HuH-7.5 (cell line): ENCODE results near the gene COX20.

ENCODE experiments used
- DNase-seq: peaks from one replicate; pipeline ENCODE4 v3.0.0; 2011; ENCODE audit warnings: low spot score

The COX20 gene

GRCh38 chr1:244851546-244852231, 16.2 kb downstream of the COX20 start:
- DNase-seq = no peak

DNA sequence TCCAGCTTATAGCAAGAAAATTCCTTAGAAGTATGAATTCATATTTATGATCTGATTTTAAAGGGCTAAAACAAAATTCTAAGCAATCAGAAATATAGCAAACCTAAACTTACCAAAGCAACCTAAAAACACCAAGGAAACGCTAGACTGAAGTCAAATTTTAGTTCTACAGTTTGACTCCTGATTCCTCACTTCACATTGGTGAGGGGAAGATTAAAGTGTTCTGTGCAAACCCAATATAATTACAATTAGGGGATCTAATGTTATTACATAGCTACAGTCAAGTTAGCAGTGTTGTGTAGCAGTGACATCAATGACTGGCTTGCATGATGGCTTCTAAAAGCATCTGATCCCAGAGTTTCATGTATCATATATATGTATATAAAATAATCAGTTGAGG, 17.2 kb downstream of the COX20 start:
- no peak for DNase-seq

- DNase-seq = no peak
Observed at GRCh38 chr1:244854166-244854565, 18.7 kb downstream of the COX20 start.

DNA sequence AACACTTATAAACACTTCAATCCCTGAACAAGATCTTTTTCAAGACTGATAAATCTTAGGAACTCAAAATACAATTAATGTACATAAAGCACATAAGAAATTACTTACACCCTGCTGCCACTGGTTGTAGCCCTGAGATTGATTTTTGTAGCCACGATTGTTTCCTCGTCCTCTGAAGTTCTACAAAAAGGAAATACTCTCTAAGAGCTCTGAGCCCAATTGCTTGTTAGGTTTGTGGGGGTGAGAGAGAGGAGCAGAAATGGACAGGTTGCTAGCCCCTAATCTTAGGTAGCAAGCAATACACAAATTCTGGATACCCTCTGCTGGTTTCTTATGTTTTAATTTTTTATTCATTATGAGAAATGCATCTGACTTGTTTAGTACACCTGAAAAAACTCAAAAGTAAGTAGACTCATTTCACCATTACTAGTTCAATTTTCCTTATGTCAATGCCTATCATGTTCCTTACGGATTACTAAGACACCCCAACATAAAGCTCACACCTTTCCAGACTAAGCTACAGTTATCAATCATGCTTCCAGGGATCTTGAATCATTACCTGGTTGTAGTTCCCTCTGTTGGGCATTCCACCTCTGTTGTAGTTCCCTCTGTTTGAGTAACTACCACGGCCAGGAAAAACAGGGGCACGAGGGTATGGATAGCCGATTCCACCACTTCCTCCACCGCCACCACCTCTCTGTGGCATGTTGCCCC, 19.6 kb downstream of the COX20 start:
- DNase-seq = no peak

- no peak for DNase-seq
Observed at GRCh38 chr1:244857761-244858160, 22.3 kb downstream of the COX20 start.

DNA sequence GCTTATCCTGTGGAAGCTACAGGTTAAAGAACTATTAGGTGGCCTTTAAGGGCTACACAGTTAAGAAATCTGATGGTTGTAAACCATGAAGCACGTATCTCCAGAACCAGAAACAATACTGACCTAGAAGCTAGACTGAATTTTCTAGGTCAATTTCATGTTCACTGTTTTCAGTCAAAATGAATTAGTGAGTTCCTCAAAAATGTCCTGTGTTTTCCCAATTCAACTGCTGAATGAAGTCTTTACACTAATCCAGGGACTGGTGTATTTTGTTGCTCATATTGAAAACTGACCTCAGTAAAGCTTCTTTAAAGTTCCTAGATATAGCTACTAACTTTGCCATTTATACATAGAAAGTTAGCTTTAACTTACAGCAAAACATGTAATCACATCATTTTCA, 22.9 kb downstream of the COX20 start:
- no peak for DNase-seq

DNA sequence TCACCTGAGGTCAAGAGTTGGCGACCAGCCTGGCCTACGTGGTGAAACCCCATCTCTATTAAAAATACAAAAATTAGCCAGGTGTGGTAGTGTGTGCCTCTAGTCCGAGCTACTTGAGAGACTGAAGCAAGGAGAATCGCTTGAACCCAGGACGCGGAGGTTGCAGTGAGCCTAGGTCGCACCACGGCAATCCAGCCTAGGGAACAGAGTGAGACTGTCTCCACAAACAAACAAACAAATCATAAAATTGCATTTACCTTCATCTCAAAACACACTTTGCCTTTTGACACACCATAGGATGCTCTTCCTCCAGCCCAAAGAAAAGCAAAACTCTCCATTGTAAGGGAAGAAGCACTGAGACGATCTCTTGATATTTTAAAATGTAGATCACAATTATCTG, 24.6 kb downstream of the COX20 start:
- DNase-seq = no peak

DNA sequence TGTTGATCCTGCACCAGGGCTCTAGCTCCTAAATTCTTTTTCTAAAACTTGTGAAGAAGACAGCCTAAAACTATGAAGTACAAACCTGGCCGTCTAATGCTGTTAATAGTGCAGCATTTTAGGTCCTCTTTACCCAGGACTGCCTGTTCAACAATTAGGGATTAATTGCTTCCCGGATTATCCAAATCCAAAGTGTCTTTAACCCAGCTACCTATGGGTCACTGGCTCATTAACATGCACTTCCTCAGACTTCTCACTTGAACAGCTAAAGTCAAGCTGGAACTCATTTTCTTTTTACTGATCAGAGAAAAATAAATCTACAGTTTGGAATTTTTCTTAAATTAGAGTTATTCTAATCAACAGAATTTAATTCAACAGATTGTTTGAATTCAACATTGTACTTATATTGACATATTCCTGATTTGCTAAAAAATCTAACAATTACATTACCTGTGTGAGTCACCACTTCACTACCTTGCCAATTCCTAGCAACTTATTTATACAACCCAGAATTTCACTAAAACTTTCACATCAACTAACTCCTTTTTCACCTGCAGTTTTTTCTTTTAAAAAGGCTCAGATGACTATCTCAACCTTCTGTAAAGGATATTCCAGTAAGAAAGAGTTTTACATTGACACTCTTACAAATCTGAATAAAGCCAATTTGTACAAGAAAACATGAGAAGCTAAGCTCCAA, 25.6 kb downstream of the COX20 start:
- DNase-seq = no peak

DNA sequence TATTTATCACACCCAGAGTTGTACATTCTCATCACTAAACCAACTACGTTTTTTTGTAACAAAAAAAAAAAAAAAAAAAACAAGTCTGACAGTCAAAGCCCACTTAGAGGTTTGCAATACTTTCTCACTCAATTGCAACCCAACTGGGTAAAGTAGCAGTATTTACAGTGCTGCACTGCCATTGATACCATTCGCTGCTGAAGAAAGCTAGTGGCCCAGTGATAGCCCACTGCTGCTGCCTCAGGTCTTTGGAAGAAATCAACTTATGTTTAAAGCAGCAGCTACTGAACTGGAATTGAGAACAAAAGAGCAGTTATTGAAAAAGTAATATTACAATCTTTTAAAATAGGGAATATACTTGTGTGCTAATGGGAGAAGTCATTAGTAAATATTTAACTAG, 26.2 kb downstream of the COX20 start:
- DNase-seq = no peak

DNA sequence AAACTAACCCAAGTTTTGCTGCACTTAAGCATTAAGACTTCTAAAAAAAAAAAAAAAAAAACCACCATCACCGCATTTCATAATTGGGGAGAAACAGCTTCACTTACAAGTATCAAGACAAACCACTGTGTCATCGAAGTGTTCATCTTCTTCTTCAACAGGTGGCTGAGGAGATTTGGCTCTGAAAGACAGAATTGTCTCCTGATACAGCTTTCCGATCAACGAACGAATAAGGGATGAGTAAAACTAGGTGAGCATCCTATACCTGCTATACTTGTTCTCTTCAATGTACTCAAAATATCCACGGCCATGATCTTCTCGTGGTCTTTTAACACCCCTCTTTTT, 26.9 kb downstream of the COX20 start:
- no peak for DNase-seq

- DNase-seq = peak; percentile 77
Observed at GRCh38 chr1:244862699-244863490, 27.4 kb downstream of the COX20 start.

GRCh38 chr1:244863491-244864252, 28.2 kb downstream of the COX20 start:
- DNase-seq = no peak

DNA sequence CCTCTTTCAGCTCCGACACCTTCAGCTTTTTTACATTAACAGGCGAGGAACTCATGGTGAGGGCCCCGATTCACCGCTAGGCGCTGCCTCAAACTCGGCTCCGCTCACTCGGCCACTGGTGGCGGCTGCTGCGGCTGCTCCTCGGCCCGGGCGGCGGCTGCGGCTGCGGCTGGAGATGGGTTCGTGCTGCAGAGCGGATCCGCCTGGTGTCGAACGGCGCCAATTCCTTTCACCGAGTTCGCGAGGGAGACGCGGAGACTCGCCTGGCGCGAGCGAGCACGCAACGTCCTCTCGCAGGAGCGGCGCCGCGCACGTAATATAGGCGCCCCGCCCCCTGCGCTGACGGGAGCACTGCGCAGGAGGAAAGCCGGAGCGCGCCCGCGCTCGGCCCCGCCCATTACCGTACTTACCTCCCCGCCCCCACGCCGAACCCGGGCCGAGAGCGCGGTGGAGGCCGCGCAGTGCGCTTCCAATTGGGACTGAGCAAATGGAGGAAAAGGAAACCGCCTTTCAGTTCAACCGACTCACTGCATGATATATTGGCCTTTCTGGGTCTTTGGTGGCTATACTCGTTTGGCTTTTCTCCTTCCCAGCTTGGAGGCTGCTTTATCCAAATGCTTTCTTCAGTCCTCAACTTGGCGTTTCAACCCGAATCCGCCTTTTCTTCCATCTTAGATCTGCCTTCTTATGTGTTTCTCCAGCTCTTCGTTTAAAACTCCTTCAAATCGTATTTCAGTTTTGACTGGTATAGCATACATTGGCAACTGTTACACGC, 29.0 kb downstream of the COX20 start, which contains the start of gene HNRNPU:
TSS of gene HNRNPU (minus strand) at position 291 of the 775 bp plus-strand sequence. CDS start at position 55, 236 bp downstream.
- peak; percentile 84 for DNase-seq

DNA sequence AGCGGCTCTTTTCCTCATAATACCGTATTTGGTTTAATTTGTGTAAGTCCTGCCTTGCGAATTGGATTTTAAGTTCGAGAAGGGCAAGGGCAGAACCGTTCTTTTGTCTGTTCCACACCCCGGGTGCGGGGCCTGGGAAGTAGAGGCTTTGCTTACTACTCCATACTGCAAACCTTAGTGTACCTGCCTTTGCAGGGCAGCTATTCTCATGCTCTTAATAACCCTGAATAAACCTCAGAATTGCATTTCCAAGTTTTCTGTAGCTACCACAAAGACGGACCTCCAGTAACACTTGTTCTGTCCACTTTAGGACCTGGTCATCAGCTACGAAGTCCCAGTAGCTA, 29.5 kb downstream of the COX20 start:
- DNase-seq = peak; percentile 20

DNA sequence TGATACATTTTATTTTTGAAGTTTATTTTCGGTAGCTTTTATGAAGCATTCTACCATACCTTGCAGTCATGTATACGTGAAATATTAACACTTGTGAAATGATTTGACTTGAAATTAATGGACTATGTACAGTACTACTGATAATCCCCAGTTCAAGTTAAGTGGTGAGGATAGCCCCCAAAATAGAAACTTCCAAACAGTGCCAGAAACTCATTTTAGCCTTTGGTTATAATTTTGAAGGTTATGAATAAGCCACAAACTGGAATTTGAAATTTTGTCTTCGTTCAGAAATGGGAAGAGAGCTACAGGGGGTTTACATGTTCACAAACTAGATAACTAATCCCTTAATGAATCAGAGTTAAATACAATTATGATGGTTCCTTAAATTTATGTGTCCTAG, 30.4 kb downstream of the COX20 start:
- no peak for DNase-seq

DNA sequence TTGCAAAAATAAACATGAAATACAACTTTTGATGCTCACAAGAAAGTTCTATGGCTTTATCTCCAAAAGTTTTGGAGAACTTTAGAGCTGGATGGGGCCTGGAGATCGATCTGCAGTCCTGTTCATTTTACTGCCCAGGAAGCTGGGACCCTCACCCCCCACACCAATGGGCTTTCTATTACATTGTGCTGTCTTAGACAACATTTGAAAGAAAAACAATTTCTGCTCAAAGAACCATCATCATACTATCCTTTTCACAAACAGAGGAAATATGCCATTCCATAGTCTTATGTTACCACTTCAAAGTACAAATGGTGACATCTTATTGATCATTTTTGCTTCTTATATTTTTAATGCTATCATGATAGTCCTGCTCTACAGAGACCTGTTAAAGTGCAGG, 30.9 kb downstream of the COX20 start:
- DNase-seq = no peak

GRCh38 chr1:244868484-244869363, 33.3 kb downstream of the COX20 start:
- no peak for DNase-seq

DNA sequence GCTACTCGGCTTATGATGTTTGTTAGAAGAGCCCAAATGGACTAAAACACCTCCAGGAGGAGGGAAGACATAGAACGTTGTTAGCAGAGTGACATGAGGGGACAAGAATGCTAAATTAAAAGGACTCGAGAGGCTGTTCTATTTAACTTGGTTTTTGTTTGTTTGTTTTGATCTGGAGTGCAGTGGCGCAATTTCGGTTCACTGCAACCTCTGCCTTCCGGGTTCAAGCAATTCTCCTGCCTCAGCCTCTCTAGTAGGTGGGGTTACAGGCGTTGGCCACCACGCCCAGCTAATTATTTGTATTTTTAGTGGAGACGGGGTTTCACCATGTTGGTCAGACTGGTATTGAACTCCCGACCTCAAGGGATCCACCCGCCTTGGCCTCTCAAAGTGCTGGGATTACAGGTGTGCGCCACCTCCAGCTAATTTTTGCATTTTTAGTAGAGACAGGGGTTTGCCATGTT, 33.9 kb downstream of the COX20 start:
- DNase-seq = no peak

GRCh38 chr1:244869950-244870349, 34.5 kb downstream of the COX20 start:
- no peak for DNase-seq
